H1 (cell line): ENCODE measurements around the gene HOXB3. TPM values are rescaled to one million over a fixed set of nuclear protein-coding genes. Genes with fewer than 3 reads are reported as not detected.

Experiments used
- CTCF ChIA-PET: fragments of 300-600 bp; sonication (Branson Sonifier 250); formaldehyde crosslinking; loops from one replicate; lab custom pipeline; 2021; ENCODE audit not compliant: partially characterized antibody; lab: Charles Lee
- POLR2A ChIA-PET: fragments of 300-600 bp; sonication (Branson Sonifier 250); formaldehyde crosslinking; loops from one replicate; lab custom pipeline; 2021; ENCODE audit warnings: inconsistent platforms; ENCODE audit not compliant: partially characterized antibody; lab: Charles Lee
- DNase-seq, 2 experiments: peaks; one replicate each; pipeline versions ENCODE4 v3.0.0 to v3.0.0-alpha.2; 2010 to 2022; ENCODE audit warnings: low spot score in 2 of 2, low read depth in 1 of 2, mixed read lengths in 1 of 2
- FAIRE-seq: peaks from 2 replicates; lab custom pipeline; 2011; peaks lifted over from hg19 to GRCh38; lab: Jason Lieb, UNC
- H2AFZ ChIP-seq: 2 replicates; pipeline ENCODE4 v1.8.1; 2012; ENCODE audit warnings: low read length, inconsistent platforms
- H2AK5ac ChIP-seq: 2 replicates; pipeline ENCODE4 v1.6.1; 2013; ENCODE audit warnings: low read depth, low read length
- H2BK120ac ChIP-seq: replicated peaks from 2 replicates; pipeline ENCODE3; 2013; ENCODE audit warnings: low read depth, low read length, inconsistent platforms
- H2BK12ac ChIP-seq: 2 replicates; pipeline ENCODE4 v1.6.1; 2013; ENCODE audit warnings: low read depth, low read length
- H2BK15ac ChIP-seq: 2 replicates; pipeline ENCODE4 v1.6.1; 2013; ENCODE audit warnings: low read length
- H2BK20ac ChIP-seq: 2 replicates; pipeline ENCODE4 v1.6.1; 2013; ENCODE audit warnings: low read length
- H2BK5ac ChIP-seq: 2 replicates; pipeline ENCODE4 v1.6.1; 2013; ENCODE audit warnings: low read depth, low read length
- H3K14ac ChIP-seq: 2 replicates; pipeline ENCODE4 v1.6.1; 2013; ENCODE audit warnings: inconsistent platforms; ENCODE audit not compliant: insufficient read length
- H3K18ac ChIP-seq: 2 replicates; pipeline ENCODE4 v1.6.1; 2013; ENCODE audit warnings: low read length; ENCODE audit errors: extremely low read depth
- H3K23ac ChIP-seq: 2 replicates; pipeline ENCODE4 v1.6.1; 2013; ENCODE audit warnings: inconsistent platforms; ENCODE audit not compliant: insufficient read length
- H3K23me2 ChIP-seq: 2 replicates; pipeline ENCODE4 v1.6.1; 2013; ENCODE audit warnings: low read depth, low read length
- H3K27ac ChIP-seq: 2 replicates; pipeline ENCODE4 v1.6.1; 2011; ENCODE audit warnings: low read depth, low read length, inconsistent platforms
- H3K27me3 ChIP-seq, 4 experiments: replicated peaks in 1 of 4; 1 replicate in 1 of 4; 2 replicates in 3 of 4; pipeline versions ENCODE4 v1.6.1 to v1.8.1; 2011 to 2013; ENCODE audit warnings: low read length in 3 of 4, mild to moderate bottlenecking in 3 of 4, inconsistent platforms in 2 of 4, mixed read lengths in 2 of 4, moderate library complexity in 1 of 4; ENCODE audit not compliant: control insufficient read depth in 3 of 4, insufficient read depth in 3 of 4; ENCODE audit errors: extremely low read depth in 1 of 4
- H3K36me3 ChIP-seq, 4 experiments: 2 replicates each; pipeline versions ENCODE4 v1.6.1 to v1.8.1; 2011 to 2013; ENCODE audit warnings: mild to moderate bottlenecking in 4 of 4, low read length in 3 of 4, moderate library complexity in 2 of 4, control low read depth in 1 of 4, inconsistent platforms in 1 of 4; ENCODE audit not compliant: insufficient read depth in 4 of 4, control insufficient read depth in 2 of 4
- H3K4ac ChIP-seq: replicated peaks from 2 replicates; pipeline ENCODE3; 2013; ENCODE audit warnings: low read length, low read depth, mixed read lengths, inconsistent platforms; ENCODE audit not compliant: insufficient read length
- H3K4me1 ChIP-seq, 4 experiments: replicated peaks in 1 of 4; 1 replicate in 1 of 4; 2 replicates in 3 of 4; pipeline versions ENCODE4 v1.6.1 to v1.8.1; 2011 to 2013; ENCODE audit warnings: low read length in 3 of 4, inconsistent platforms in 2 of 4, mixed read lengths in 1 of 4; ENCODE audit not compliant: insufficient read depth in 4 of 4, control insufficient read depth in 3 of 4
- H3K4me2 ChIP-seq, 2 experiments: 2 replicates each; pipeline versions ENCODE4 v1.6.1 to v1.8.1; 2011 to 2013; ENCODE audit warnings: low read depth in 2 of 2, low read length in 2 of 2, control low read depth in 1 of 2, inconsistent platforms in 1 of 2, mild to moderate bottlenecking in 1 of 2; ENCODE audit not compliant: insufficient read depth in 1 of 2
- H3K4me3 ChIP-seq, 4 experiments: fragments of 200-600, 300-600 bp in 1 of 4; sonication (generic), shearing (Covaris generic), sonication (Bioruptor Twin) in 1 of 4; 2 replicates each; pipeline versions ENCODE4 v1.5.1 to v1.8.1; 2011 to 2016; ENCODE audit warnings: low read length in 4 of 4, low read depth in 3 of 4, control low read depth in 2 of 4, inconsistent platforms in 2 of 4, mild to moderate bottlenecking in 2 of 4, mixed read lengths in 1 of 4, moderate library complexity in 1 of 4; ENCODE audit not compliant: insufficient read depth in 2 of 4; ENCODE audit errors: extremely low read depth in 1 of 4
- H3K56ac ChIP-seq: replicated peaks from 2 replicates; pipeline ENCODE3; 2013; ENCODE audit warnings: low read depth, mild to moderate bottlenecking, mixed read lengths, low read length, inconsistent platforms; ENCODE audit not compliant: insufficient read length
- H3K79me1 ChIP-seq: 2 replicates; pipeline ENCODE4 v1.6.1; 2013; ENCODE audit warnings: low read depth, low read length, control low read depth
- H3K79me2 ChIP-seq, 2 experiments: 2 replicates each; pipeline versions ENCODE4 v1.6.1 to v1.8.1; 2012 to 2013; ENCODE audit warnings: low read length in 2 of 2, mild to moderate bottlenecking in 2 of 2, inconsistent platforms in 1 of 2; ENCODE audit not compliant: insufficient read depth in 2 of 2, control insufficient read depth in 1 of 2
- H3K9ac ChIP-seq, 4 experiments: replicated peaks in 1 of 4; 1 replicate in 1 of 4; 2 replicates in 3 of 4; pipeline versions ENCODE4 v1.6.1 to v1.8.1; 2011 to 2013; ENCODE audit warnings: low read depth in 3 of 4, low read length in 3 of 4, control low read depth in 2 of 4, mild to moderate bottlenecking in 2 of 4, moderate library complexity in 2 of 4, inconsistent platforms in 1 of 4; ENCODE audit errors: extremely low read depth in 1 of 4
- H3K9me3 ChIP-seq, 2 experiments: 2 replicates each; pipeline versions ENCODE4 v1.6.1 to v1.8.1; 2012 to 2013; ENCODE audit warnings: mild to moderate bottlenecking in 2 of 2, moderate library complexity in 2 of 2, control low read depth in 1 of 2, inconsistent platforms in 1 of 2, low read depth in 1 of 2, low read length in 1 of 2, mixed read lengths in 1 of 2; ENCODE audit not compliant: insufficient read depth in 2 of 2
- H4K20me1 ChIP-seq, 2 experiments: replicated peaks in 1 of 2; 2 replicates each; pipeline versions ENCODE3 to v1.8.1; 2011 to 2013; ENCODE audit warnings: inconsistent platforms in 2 of 2, low read length in 2 of 2, mild to moderate bottlenecking in 1 of 2; ENCODE audit not compliant: insufficient read depth in 2 of 2, control insufficient read depth in 1 of 2
- H4K5ac ChIP-seq: 2 replicates; pipeline ENCODE4 v1.6.1; 2013; ENCODE audit warnings: low read length, low read depth, mixed read lengths, inconsistent platforms; ENCODE audit not compliant: insufficient read length
- H4K8ac ChIP-seq: 2 replicates; pipeline ENCODE4 v1.8.0; 2013; ENCODE audit warnings: mild to moderate bottlenecking, moderate library complexity, low read length, inconsistent platforms; ENCODE audit not compliant: insufficient read depth; ENCODE audit errors: extremely low read depth
- H4K91ac ChIP-seq: replicated peaks from 2 replicates; pipeline ENCODE3; 2013; ENCODE audit warnings: low read length, mixed read lengths, inconsistent platforms; ENCODE audit not compliant: insufficient read length
- CHD1 ChIP-seq: IDR thresholded peaks from 2 replicates; pipeline ENCODE4 v1.6.1; 2012; ENCODE audit warnings: low read depth, low read length, improper control_type of control experiment
- EGR1 ChIP-seq: IDR thresholded peaks from 2 replicates; pipeline ENCODE4 v1.6.1; 2011; ENCODE audit warnings: low read depth, low read length, borderline replicate concordance
- EZH2 ChIP-seq: fragments of 200-600 bp; sonication (generic); IDR thresholded peaks from 2 replicates; pipeline ENCODE4 v1.7.1; 2012; ENCODE audit warnings: low read depth, mild to moderate bottlenecking, moderate library complexity, low read length, inconsistent platforms; ENCODE audit not compliant: severe bottlenecking
- KDM4A ChIP-seq: IDR thresholded peaks from one replicate; pipeline ENCODE4 v1.7.1; 2012; ENCODE audit warnings: low read depth, mild to moderate bottlenecking, moderate library complexity, low read length, inconsistent platforms; ENCODE audit not compliant: severe bottlenecking
- NANOG ChIP-seq: IDR thresholded peaks from 2 replicates; pipeline ENCODE4 v1.6.1; 2011; ENCODE audit warnings: low read length, low read depth, mild to moderate bottlenecking, inconsistent platforms; ENCODE audit not compliant: insufficient read depth, poor library complexity, severe bottlenecking
- PHF8 ChIP-seq: fragments of 200-600 bp; sonication (generic); conservative IDR thresholded peaks from 2 replicates; pipeline ENCODE4 v1.7.1; 2012; ENCODE audit warnings: low read depth, mild to moderate bottlenecking, inconsistent platforms, low read length, moderate library complexity
- RBBP5 ChIP-seq: IDR thresholded peaks from 2 replicates; pipeline ENCODE4 v1.7.1; 2012; ENCODE audit warnings: low read depth, mild to moderate bottlenecking, inconsistent platforms, low read length, moderate library complexity, borderline replicate concordance
- RNF2 ChIP-seq: fragments of 200-900, 300-1000 bp; sonication (generic); IDR thresholded peaks from 2 replicates; pipeline ENCODE4 v1.7.1; 2016; ENCODE audit warnings: borderline replicate concordance, low read depth, mild to moderate bottlenecking, antibody characterized with exemption, low read length; ENCODE audit not compliant: poor library complexity, severe bottlenecking; ENCODE audit errors: missing control alignments
- WGBS, 2 experiments: shearing (Covaris generic) in 1 of 2; methylation state at CpG; one replicate each; pipeline versions ENCODE4 v1.1.6 to v1.1.7; 2013 to 2015; ENCODE audit warnings: low lambda C conversion rate in 2 of 2, mixed read lengths in 2 of 2, inconsistent platforms in 1 of 2, low coverage in 1 of 2, missing lambda C conversion rate in 1 of 2; ENCODE audit not compliant: insufficient replicate concordance in 2 of 2, insufficient coverage in 1 of 2, insufficient read length in 1 of 2; ENCODE audit errors: extremely low coverage in 1 of 2, missing lambda C conversion rate in 1 of 2; 5-methylcytosine and 5-hydroxymethylcytosine counted together
- polyA plus RNA-seq, 7 experiments: library from polyadenylated mRNA; depleted of rRNA in 3 of 7; stranded (reverse) in 5 of 7; unstranded in 2 of 7; fragments of >200 nt in 5 of 7; fragments of 200-250 nt in 2 of 7; gene quantifications; 1 replicate in 5 of 7; 2 replicates in 1 of 7; 4 replicates in 1 of 7; pipeline versions ENCODE4 v1.2.1 to v1.2.3, GENCODE V29; 2011 to 2013; ENCODE audit warnings: missing spikeins in 2 of 7, mixed read lengths in 2 of 7
- total RNA-seq: library from RNA; stranded (reverse); fragmentation: NEBNext Ultra II Directional; extraction: Animal tissue kit (Norgen Biotek cat#: 25700); gene quantifications from 2 replicates; pipeline ENCODE4 v1.2.1, GENCODE V29; 2021

Gene HOXB3
- total and polyA plus RNA-seq, 2 of the 8 experiments (the other 6 are each of a cell fraction or from before 2014, with no cell fraction given) = not detected

DNA sequence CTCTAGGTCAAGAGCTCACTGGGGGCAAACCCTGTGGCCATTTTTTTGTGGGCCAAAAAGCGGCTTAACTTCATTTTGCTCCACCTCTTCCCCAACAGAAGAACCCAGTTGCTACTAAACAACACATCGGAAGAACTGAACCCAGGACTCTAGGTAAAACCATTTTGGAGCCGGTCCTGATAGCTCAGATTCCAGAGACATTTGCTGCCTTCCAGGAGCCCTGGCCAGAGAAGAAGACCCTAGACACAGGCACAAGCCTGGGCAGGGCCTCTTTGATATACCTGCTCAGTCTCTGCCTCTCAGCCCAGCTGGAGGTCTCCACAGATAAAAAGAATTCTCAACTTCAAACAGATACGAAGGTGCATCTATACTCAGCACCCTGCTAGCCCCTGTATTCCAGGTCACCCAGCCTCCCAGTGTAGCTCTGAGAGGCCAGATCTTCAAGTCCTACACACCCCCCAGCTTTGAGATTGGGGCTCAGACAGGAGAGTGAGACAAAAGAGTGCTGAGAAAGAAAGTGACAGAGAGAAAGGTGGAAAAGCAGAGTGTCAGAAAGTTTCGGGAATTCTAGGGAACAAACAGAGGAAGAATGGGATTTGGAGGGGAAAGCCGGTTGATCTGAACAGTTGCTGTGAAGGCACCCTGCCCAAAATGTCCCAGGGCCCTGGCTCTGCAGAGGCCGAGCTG lies 42.7 kb upstream of the HOXB3 start:
- Histone ChIP-seq H3K9me3 (no peaks in the 10 kb centered on the region), H3K79me1 (no peaks in the 10 kb centered on the region), H3K4me3 (no peak overlapping the region), H2BK20ac (no peak overlapping the region), H2AFZ (no peak overlapping the region), H3K4ac (no peak overlapping the region), H2BK15ac (no peak overlapping the region), H3K14ac (no peak overlapping the region), H2BK12ac (peak overlapping the region; percentile 68), H4K20me1 (peaks cover 40 to 41% of the 10 kb centered on the region in 2 experiments), H2AK5ac (no peak overlapping the region), H4K8ac (no peak overlapping the region), H3K79me2 (no peaks in the 10 kb centered on the region), H3K18ac (no peak overlapping the region), H3K27ac (no peak overlapping the region), H3K36me3 (no peaks in the 10 kb centered on the region; a peak in 1 of 8 replicates), H2BK120ac (no peak overlapping the region), H3K23ac (no peak overlapping the region), H3K27me3 (peaks cover 97 to 100% (median 99%) of the 10 kb centered on the region in 4 experiments), H3K4me1 (peaks cover 0 to 5% (median 1%) of the 10 kb centered on the region in 4 experiments; a peak in 3 of 7 replicates), H4K91ac (no peak overlapping the region), H3K9ac (no peak overlapping the region), H3K4me2 (0 out of 4 replicates have a peak overlapping the region, but pooled peaks of 1 of the 2 experiments have one; percentile 3), H4K5ac (no peak overlapping the region), H3K56ac (no peak overlapping the region), H3K23me2 (0 out of 2 replicates have a peak, but pooled peaks cover 2% of the 10 kb centered on the region), H2BK5ac (no peak overlapping the region)
- no peak for TF ChIP-seq CHD1
- TF ChIP-seq RNF2 = peak; percentile 50
- TF ChIP-seq PHF8 = no peak
- no peak for TF ChIP-seq KDM4A
- TF ChIP-seq RBBP5 = no peak
- TF ChIP-seq NANOG = no peak
- no peak for TF ChIP-seq EZH2
- no peak for TF ChIP-seq EGR1
- 29% methylated on average over 7 of the region's 7 CpGs; no CpG with 5 or more reads in 1 of the 2 experiments for WGBS, 2 experiments
- CTCF ChIA-PET = interaction anchor here (0.7 to 1.9 kb wide), 11 partner anchors 11 to 246 kb away, joined by 3 to 5 read pairs (median 3); no protein-coding TSS in a partner anchor
- FAIRE-seq (no peak), DNase-seq (no peak)
- POLR2A ChIA-PET = interaction anchor here (1.0 kb wide), 1 partner anchor 10 kb away, joined by 3 read pairs; no protein-coding TSS in a partner anchor
